GM19240 (cell line): ENCODE measurements around the gene IFT57.

Source experiments
- DNase-seq: peaks from one replicate; pipeline ENCODE4 v3.0.0; 2011; ENCODE audit warnings: low spot score; ENCODE audit not compliant: insufficient read length

Gene IFT57

GRCh38 chr3:108125550-108126071 is 96.6 kb downstream of the IFT57 start:
- DNase-seq, result no peak

- no peak for DNase-seq
Observed at GRCh38 chr3:108125153-108125543, 97.1 kb downstream of the IFT57 start.

DNA sequence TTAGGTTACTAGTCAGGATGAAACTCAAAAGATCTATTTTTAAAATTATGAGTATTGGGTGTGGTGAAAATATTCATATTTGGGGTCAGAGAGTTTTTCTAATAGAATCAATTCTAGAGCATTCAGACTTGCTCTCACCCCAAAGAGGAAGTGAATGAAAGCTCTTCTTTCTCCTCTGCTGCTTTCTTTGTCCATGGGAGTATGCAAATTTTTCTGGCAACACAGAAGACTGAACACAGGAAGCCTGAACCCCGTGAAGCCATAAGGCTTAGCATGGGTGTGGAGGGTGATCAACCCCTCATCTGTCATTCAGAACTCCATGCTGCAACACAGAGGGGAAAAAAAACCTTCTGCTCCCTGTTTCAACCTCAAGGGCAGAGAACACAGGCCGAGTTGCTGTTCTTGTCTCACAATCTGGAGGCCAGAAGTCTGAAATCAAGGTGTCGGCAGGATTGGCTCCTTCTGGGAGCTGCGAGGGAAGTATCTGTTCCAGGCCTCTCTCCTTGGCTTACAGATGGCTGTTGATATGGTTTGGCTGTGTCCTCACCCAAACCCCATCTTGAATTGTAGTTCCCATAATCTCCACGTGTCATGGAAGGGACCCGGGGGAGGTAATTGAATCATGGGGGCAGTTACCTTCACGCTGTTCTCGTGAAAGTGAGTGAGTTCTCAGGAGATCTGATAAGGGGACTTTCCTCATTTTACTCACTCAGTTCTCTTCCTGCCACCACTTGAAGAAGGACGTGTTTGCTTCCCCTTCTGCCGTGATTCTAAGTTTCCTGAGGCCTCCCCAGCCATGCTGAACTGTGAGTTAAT is 97.7 kb downstream of the IFT57 start:
- DNase-seq, result peak; percentile 45

- no peak for DNase-seq
Observed at GRCh38 chr3:108123326-108123725, 98.9 kb downstream of the IFT57 start.

- no peak for DNase-seq
Observed at GRCh38 chr3:108122276-108122675, 99.9 kb downstream of the IFT57 start.

DNA sequence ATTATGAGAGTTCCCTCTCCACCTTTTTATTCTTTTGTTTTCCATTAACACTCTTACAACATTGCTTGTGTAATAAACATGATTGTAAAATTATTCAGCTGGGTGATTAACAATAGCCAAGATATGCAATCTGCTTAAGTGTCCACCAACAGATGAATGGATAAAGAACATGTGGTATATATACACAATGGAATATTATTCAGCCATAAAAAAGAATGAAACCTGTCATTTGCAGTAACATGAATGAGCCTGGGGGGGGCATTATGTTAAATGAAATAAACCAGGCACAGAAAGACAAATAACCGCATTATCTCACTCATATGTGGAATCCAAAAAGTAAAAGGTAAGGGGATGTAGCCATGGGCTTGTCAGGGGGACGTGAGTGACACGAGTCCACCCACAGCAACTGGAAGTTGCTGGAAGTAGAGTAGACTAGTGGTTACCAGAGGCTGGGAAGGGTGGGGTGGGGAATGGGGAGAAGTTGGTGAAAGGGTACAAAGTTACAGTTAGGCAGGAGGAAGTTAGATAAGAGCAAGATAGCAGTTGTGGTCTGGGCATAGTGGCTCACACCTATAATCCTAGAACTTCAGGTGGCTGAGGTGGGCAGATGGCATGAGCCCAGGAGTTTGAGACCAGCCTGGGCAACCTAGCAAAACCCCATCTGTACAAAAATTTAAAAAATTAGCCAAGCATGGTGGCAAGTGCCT is 102.7 kb downstream of the IFT57 start:
- DNase-seq, result no peak

- no peak for DNase-seq
Observed at GRCh38 chr3:108118038-108118768, 104.0 kb downstream of the IFT57 start.

GRCh38 chr3:108117241-108117775 is 104.9 kb downstream of the IFT57 start:
- DNase-seq, result no peak

DNA sequence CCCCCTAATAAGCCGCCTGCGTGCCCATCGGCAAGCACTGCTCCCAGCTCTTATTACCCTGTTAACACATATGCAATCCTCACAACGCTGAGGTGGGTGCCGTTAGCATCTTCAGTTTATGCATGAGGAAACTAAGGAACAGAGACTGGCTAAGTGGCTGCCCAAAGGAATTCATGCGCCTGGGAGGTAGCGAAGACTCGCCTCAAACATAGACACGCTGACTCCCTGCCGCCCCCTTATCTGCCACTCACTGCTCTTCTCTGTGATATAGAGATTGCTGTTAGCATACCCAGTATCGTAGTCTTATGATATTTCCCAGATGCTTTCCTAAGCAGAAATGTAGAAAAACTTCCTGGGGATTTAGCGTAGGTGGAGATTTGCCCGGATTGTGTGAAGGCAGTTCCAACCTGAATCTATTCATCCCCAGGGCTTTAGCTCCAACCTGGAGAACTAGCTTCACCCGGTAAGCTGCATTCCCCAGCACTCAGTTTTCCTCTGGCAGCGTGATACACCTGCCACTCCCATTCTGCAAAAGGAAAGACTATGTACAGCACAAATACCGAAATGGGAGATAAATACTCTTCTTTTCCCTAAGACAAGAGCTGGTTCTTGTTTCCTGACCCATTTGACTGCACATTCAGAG is 107.7 kb downstream of the IFT57 start:
- DNase-seq, result no peak

- DNase-seq, result no peak
Observed at GRCh38 chr3:108113975-108114374, 108.2 kb downstream of the IFT57 start.

DNA sequence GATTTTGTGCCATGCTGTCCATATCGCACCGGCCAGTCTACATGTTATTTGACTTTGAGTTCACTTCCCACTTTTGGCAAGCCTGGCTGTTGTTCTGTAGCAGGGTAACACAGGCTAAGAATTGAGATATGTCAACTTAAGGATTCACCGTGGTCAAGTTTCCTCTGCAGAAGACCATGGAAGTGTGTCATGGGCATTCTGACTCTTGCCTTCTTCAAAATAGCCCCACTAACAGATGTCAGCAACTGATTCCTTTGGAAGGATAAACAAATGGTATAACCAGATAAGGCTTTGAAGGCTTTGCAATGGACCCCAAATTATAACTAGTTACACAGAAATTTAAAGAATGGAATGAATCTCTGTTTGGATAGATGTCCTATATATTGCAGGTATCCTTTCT is 111.3 kb downstream of the IFT57 start:
- DNase-seq, result no peak
